PFSK-1 (cell line): ENCODE results near the gene FAM222A.

Experiments
- FOXP2 ChIP-seq: optimal IDR thresholded peaks from 2 replicates; pipeline ENCODE3; 2011; ENCODE audit warnings: borderline replicate concordance, control low read depth, inconsistent platforms; ENCODE audit not compliant: insufficient read depth; ENCODE audit errors: extremely low read length, extremely low read depth
- POLR2AphosphoS5 ChIP-seq: IDR thresholded peaks from 2 replicates; pipeline ENCODE4 v1.6.1; 2012; ENCODE audit warnings: low read depth, mild to moderate bottlenecking, control low read depth, low read length, moderate library complexity
- REST ChIP-seq, 2 experiments: IDR thresholded peaks; 2 replicates each; pipeline versions ENCODE4 v1.6.1 to v1.8.0; 2011 to 2012; ENCODE audit warnings: low read depth in 2 of 2, low read length in 2 of 2, control low read depth in 1 of 2, inconsistent platforms in 1 of 2, mild to moderate bottlenecking in 1 of 2, moderate library complexity in 1 of 2; ENCODE audit not compliant: insufficient read depth in 1 of 2
- SIN3A ChIP-seq: IDR thresholded peaks from 2 replicates; pipeline ENCODE4 v1.6.1; 2012; ENCODE audit warnings: mild to moderate bottlenecking, low read length, moderate library complexity, borderline replicate concordance; ENCODE audit not compliant: insufficient read depth
- TAF1 ChIP-seq: IDR thresholded peaks from 2 replicates; pipeline ENCODE4 v1.6.1; 2012; ENCODE audit warnings: low read length, control low read depth, borderline replicate concordance; ENCODE audit not compliant: insufficient read depth

Gene FAM222A

DNA sequence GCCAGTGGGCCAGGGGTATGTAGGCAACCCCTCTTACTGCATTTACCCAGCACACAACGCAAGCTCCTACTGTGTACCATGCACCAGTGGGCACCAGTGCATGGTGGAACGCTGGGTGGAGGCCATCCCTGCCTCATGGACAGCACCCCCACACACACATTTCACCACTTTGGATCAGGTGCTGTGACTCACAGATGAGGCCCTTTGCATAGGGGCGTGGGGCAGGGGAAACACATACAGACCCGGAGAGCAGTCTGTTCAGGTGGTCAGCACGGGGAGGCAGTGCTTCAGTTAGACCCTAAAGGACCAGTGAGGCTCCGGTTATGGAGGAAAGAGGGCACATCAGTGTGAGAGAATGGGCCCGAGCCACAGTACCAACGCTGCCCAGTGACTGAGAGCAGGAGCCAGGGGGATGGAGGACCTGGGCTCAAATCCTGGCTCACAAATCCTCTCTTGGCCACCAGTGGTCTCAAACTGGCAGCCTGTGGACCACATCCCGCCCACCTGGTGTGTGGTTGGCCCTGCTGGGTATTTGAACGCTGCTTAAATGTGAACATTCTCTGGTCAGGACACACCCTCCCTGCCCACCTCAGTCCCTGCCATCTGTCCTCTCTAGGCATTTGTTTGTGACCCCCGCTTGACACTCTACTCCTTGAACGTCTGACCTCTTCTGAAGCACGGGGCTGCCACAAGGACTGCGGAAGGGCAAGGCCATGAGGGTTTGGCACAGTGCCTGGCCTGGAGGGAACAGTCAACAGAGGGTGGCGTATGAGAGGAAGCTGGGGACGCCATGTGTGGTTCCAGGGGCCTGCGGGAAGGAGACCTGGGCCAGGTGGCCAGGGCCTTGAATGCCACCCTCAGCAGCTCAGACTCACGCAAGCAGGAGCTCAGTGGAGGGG lies 46.7 kb downstream of the FAM222A start:
- TF ChIP-seq TAF1 = no peak

- no peak for TF ChIP-seq TAF1
- no peak for TF ChIP-seq POLR2AphosphoS5
- TF ChIP-seq SIN3A = no peak
- TF ChIP-seq REST (IDR thresholded peaks at IDR 0.05; ENCODE audit: insufficient read depth in 1 of 2, low read depth in 2 of 2, low read length in 2 of 2) = no peak
- TF ChIP-seq FOXP2 = no peak
Measured at GRCh38 chr12:109760930-109761921, 47.6 kb downstream of the FAM222A start.

DNA sequence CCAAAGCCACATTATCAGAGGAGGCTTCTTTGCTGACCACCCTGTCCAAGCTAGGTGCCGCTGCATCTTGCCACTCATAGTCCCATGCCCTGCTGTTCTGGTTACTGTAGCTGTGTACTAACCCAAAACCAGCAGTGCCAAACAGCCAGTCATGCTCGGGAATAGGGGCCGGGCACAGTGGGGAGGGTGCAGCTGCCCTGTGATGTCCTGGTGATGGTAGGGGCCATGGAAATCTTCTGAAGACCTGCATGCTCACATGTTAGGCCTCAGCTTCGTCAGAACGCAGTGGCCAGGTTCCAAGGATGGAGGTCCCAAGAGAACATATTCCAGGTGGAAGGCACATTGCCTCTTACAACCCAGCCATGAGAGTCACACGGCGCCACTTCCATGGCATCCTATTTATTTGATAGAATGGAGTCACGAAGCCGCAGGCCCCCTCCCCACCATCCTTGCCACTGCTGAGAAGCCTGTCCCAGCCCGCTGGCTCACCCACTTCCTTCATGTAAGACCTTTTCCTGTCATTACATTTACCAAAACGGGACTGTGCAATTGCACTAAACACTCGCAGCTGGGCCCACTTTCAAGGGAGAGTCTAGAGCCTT lies 48.5 kb downstream of the FAM222A start:
- TF ChIP-seq REST (IDR thresholded peaks at IDR 0.05; ENCODE audit: insufficient read depth in 1 of 2, low read depth in 2 of 2, low read length in 2 of 2) = no peak
- TF ChIP-seq POLR2AphosphoS5 = no peak
- no peak for TF ChIP-seq SIN3A
- TF ChIP-seq TAF1 = no peak
- no peak for TF ChIP-seq FOXP2

DNA sequence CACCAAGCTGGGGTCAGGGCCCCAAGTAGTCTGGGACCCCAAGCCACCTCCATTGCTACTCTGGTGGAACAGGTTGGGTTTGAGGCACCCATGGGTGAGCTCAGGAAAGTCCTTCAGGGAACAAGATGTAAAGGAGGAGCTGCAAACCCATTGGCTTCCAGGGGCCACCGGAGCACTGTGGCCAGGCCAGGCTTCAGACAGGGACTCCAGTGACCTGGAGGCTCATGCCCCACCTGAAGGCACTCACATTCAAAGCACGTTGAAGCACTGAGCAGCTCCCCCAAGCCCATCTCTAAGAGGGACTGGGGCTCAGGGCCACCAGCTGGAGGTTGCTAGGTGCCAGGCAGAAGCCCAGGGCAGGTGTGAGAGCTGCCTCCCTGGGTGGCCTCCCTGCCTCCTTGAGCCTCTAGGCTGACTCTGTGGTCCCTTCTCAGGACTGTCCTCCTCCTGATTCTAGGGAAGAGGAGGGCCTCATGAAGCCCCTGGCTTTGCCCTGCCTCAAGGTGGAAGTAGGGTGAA lies 49.1 kb downstream of the FAM222A start:
- TF ChIP-seq REST (IDR thresholded peaks at IDR 0.05; ENCODE audit: insufficient read depth in 1 of 2, low read depth in 2 of 2, low read length in 2 of 2) = no peak
- no peak for TF ChIP-seq POLR2AphosphoS5
- TF ChIP-seq SIN3A = no peak
- no peak for TF ChIP-seq TAF1
- no peak for TF ChIP-seq FOXP2

DNA sequence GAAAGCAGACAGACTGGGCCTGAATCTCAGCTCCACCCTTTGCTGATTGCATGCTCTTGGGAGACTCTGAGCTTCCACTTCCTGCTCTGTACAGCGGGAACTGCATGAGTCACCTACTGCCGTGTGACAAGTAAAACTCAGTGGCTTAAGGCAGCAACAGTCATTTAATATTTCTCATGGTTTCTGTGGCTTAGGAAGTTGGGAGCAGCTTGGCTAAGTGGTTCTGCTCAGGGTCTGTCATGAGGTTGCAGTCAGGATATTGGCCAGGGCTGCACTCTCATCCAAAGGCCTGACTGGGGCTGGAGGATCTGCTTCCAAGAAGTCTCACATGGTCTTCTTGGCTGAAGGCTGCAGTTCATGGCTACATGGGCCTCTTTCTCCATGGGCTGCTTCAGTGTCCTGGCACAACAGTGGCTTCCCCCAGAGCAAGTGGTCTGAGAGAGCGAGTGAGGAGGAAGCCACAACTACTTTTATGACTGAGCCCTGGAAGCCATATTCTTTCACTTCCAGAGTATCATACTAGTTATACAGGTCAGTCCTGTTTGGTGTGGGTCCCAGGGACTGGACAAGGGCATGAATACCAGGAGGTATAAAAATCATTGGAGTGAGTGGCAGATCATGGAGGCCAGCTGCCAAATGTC lies 49.7 kb downstream of the FAM222A start:
- TF ChIP-seq FOXP2 (no peak), POLR2AphosphoS5 (no peak), REST (IDR thresholded peaks at IDR 0.05; ENCODE audit: insufficient read depth in 1 of 2, low read depth in 2 of 2, low read length in 2 of 2) (no peak), TAF1 (no peak), SIN3A (no peak)
